Ovary (tissue), 3 donors: ENCODE measurements around the gene ACVR1B.

Experiments used
- CTCF ChIP-seq, 3 donors: fragments of 450-650 bp in 2 of 3; fragments of 200-600 bp in 1 of 3; IDR thresholded peaks; one replicate each; pipeline versions ENCODE4 v1.5.1 to v1.8.0; 2016 to 2022; ENCODE audit warnings: antibody characterized with exemption in 3 of 3, mild to moderate bottlenecking in 1 of 3
- EP300 ChIP-seq: sonication (generic); formaldehyde crosslinking; IDR thresholded peaks from one replicate; pipeline ENCODE4 v1.6.1; 2017; ENCODE audit warnings: antibody characterized with exemption
- POLR2A ChIP-seq: fragments of 450-650 bp; IDR thresholded peaks from one replicate; pipeline ENCODE4 v1.6.1; 2017; ENCODE audit warnings: antibody characterized with exemption, mild to moderate bottlenecking, moderate library complexity
- donor health status: DM: no; HTN: no; CAD: no.

GRCh38 chr12:51969643-51970042 lies 18.1 kb downstream of the ACVR1B start:
- no peak for TF ChIP-seq CTCF (IDR thresholded peaks at IDR 0.05)
- no peak for TF ChIP-seq POLR2A
- TF ChIP-seq EP300: no peak
